Measurements from ENCODE around the gene TMEM17.

Gene TMEM17

GRCh38 chr2:62460175-62460574, 45.8 kb downstream of the TMEM17 start:
- no peak overlapping the region for H3K4me3 Mint-ChIP-seq
- no peaks in the 10 kb centered on the region for H3K9me3 Mint-ChIP-seq
- H3K4me1 Mint-ChIP-seq (ENCODE audit: low read depth): peaks cover 4% of the 10 kb centered on the region
- H3K27ac Mint-ChIP-seq: no peak overlapping the region
- no peaks in the 10 kb centered on the region for H3K36me3 Mint-ChIP-seq (ENCODE audit: low read depth)
- H3K27me3 Mint-ChIP-seq: peaks cover 13% of the 10 kb centered on the region
- no peak for DNase-seq

- H3K4me1 Mint-ChIP-seq (ENCODE audit: low read depth): peaks cover 4% of the 10 kb centered on the region
- H3K4me3 Mint-ChIP-seq: no peak overlapping the region
- peaks cover 13% of the 10 kb centered on the region for H3K27me3 Mint-ChIP-seq
- no peak overlapping the region for H3K27ac Mint-ChIP-seq
- DNase-seq: no peak
- H3K9me3 Mint-ChIP-seq: no peaks in the 10 kb centered on the region
- H3K36me3 Mint-ChIP-seq (ENCODE audit: low read depth): no peaks in the 10 kb centered on the region
Observed at GRCh38 chr2:62459672-62460071, 46.3 kb downstream of the TMEM17 start.

- DNase-seq: no peak
- Mint-ChIP-seq H3K9me3 (no peaks in the 10 kb centered on the region), H3K36me3 (ENCODE audit: low read depth) (no peaks in the 10 kb centered on the region), H3K27me3 (peaks cover 13% of the 10 kb centered on the region), H3K27ac (no peak overlapping the region), H3K4me1 (ENCODE audit: low read depth) (peaks cover 4% of the 10 kb centered on the region), H3K4me3 (no peak overlapping the region)
Observed at GRCh38 chr2:62459106-62459505, 46.9 kb downstream of the TMEM17 start.

GRCh38 chr2:62458671-62459081, 47.3 kb downstream of the TMEM17 start:
- DNase-seq: no peak
- no peak overlapping the region for H3K27ac Mint-ChIP-seq
- H3K4me1 Mint-ChIP-seq (ENCODE audit: low read depth): peaks cover 4% of the 10 kb centered on the region
- no peaks in the 10 kb centered on the region for H3K36me3 Mint-ChIP-seq (ENCODE audit: low read depth)
- H3K9me3 Mint-ChIP-seq: no peaks in the 10 kb centered on the region
- H3K4me3 Mint-ChIP-seq: no peak overlapping the region
- H3K27me3 Mint-ChIP-seq: peaks cover 13% of the 10 kb centered on the region

GRCh38 chr2:62458206-62458641, 47.8 kb downstream of the TMEM17 start:
- H3K4me3 Mint-ChIP-seq: no peak overlapping the region
- peaks cover 13% of the 10 kb centered on the region for H3K27me3 Mint-ChIP-seq
- H3K9me3 Mint-ChIP-seq: no peaks in the 10 kb centered on the region
- DNase-seq: no peak
- no peaks in the 10 kb centered on the region for H3K36me3 Mint-ChIP-seq (ENCODE audit: low read depth)
- H3K4me1 Mint-ChIP-seq (ENCODE audit: low read depth): peaks cover 4% of the 10 kb centered on the region
- H3K27ac Mint-ChIP-seq: no peak overlapping the region

- Mint-ChIP-seq H3K36me3 (ENCODE audit: low read depth) (no peaks in the 10 kb centered on the region), H3K27ac (no peak overlapping the region), H3K9me3 (no peaks in the 10 kb centered on the region), H3K27me3 (peaks cover 13% of the 10 kb centered on the region), H3K4me3 (peak overlapping the region; percentile 48), H3K4me1 (ENCODE audit: low read depth) (peaks cover 4% of the 10 kb centered on the region)
- DNase-seq: no peak
Observed at GRCh38 chr2:62457556-62457955, 48.4 kb downstream of the TMEM17 start.

- H3K9me3 Mint-ChIP-seq: no peaks in the 10 kb centered on the region
- DNase-seq: peak; percentile 87
- no peak overlapping the region for H3K27ac Mint-ChIP-seq
- peaks cover 4% of the 10 kb centered on the region for H3K4me1 Mint-ChIP-seq (ENCODE audit: low read depth)
- H3K4me3 Mint-ChIP-seq: peak overlapping the region; percentile 48
- H3K36me3 Mint-ChIP-seq (ENCODE audit: low read depth): no peaks in the 10 kb centered on the region
- peaks cover 13% of the 10 kb centered on the region for H3K27me3 Mint-ChIP-seq
Observed at GRCh38 chr2:62456721-62457539, 49.1 kb downstream of the TMEM17 start.

- peaks cover 4% of the 10 kb centered on the region for H3K4me1 Mint-ChIP-seq (ENCODE audit: low read depth)
- no peak for DNase-seq
- no peaks in the 10 kb centered on the region for H3K9me3 Mint-ChIP-seq
- H3K4me3 Mint-ChIP-seq: no peak overlapping the region
- H3K27me3 Mint-ChIP-seq: peaks cover 13% of the 10 kb centered on the region
- no peak overlapping the region for H3K27ac Mint-ChIP-seq
- H3K36me3 Mint-ChIP-seq (ENCODE audit: low read depth): no peaks in the 10 kb centered on the region
Observed at GRCh38 chr2:62455957-62456692, 49.9 kb downstream of the TMEM17 start.

- no peak for DNase-seq
- peaks cover 13% of the 10 kb centered on the region for H3K27me3 Mint-ChIP-seq
- H3K36me3 Mint-ChIP-seq (ENCODE audit: low read depth): no peaks in the 10 kb centered on the region
- no peaks in the 10 kb centered on the region for H3K9me3 Mint-ChIP-seq
- H3K4me1 Mint-ChIP-seq (ENCODE audit: low read depth): peaks cover 4% of the 10 kb centered on the region
- no peak overlapping the region for H3K4me3 Mint-ChIP-seq
- H3K27ac Mint-ChIP-seq: no peak overlapping the region
Observed at GRCh38 chr2:62453955-62454354, 52.0 kb downstream of the TMEM17 start.

GRCh38 chr2:62452701-62453454, 53.1 kb downstream of the TMEM17 start:
- Mint-ChIP-seq H3K9me3 (no peaks in the 10 kb centered on the region), H3K27me3 (peaks cover 13% of the 10 kb centered on the region), H3K27ac (no peak overlapping the region), H3K4me3 (no peak overlapping the region), H3K36me3 (ENCODE audit: low read depth) (no peaks in the 10 kb centered on the region), H3K4me1 (ENCODE audit: low read depth) (peaks cover 4% of the 10 kb centered on the region)
- DNase-seq: no peak

GRCh38 chr2:62450716-62451191, 55.2 kb downstream of the TMEM17 start:
- H3K4me1 Mint-ChIP-seq (ENCODE audit: low read depth): no peaks in the 10 kb centered on the region
- H3K27ac Mint-ChIP-seq: no peak overlapping the region
- no peak overlapping the region for H3K4me3 Mint-ChIP-seq
- H3K9me3 Mint-ChIP-seq: no peaks in the 10 kb centered on the region
- no peaks in the 10 kb centered on the region for H3K36me3 Mint-ChIP-seq (ENCODE audit: low read depth)
- peaks cover 1% of the 10 kb centered on the region for H3K27me3 Mint-ChIP-seq
- DNase-seq: no peak
